ENCODE results near the gene EAPP. TPM values are rescaled to one million over a fixed set of nuclear protein-coding genes. Genes with fewer than 3 reads are reported as not detected.
A peak's percentile ranks its signal among the peaks of the same experiment; 100 is the strongest.
"Not testable (repeated sequence)": the region's sequence is repeated elsewhere in the genome, so short reads cannot be mapped to it uniquely, and the experiment has no call there.

EAPP gene
- polyA plus RNA-seq (ENCODE audit: insufficient read length in 12 of 12): 10 to 100 TPM in 11 of 12 donors, not detected in 1; 30.4 to 51.5 (median 33.9) TPM
- long read RNA-seq, donor 1, transcript EAPP-201 (6 exons, 1,321 nt): major isoform, 36 of 54 reads
- long read RNA-seq, donor 1, partial matches to known transcripts: 15 of 54 reads
- long read RNA-seq, donor 1, other reads (novel, unspliced or antisense): 0 of 54 reads
- long read RNA-seq, donor 2, transcript EAPP-201 (6 exons, 1,321 nt): major isoform, 24 of 25 reads
- long read RNA-seq, donor 2, partial matches to known transcripts: 0 of 25 reads
- long read RNA-seq, donor 2, other reads (novel, unspliced or antisense): 0 of 25 reads
- long read RNA-seq, donor 3, transcript EAPP-201 (6 exons, 1,321 nt): major isoform, 7 of 7 reads
- long read RNA-seq, donor 3, partial matches to known transcripts: 0 of 7 reads
- long read RNA-seq, donor 3, other reads (novel, unspliced or antisense): 0 of 7 reads
- long read RNA-seq, donor 4, transcript EAPP-201 (6 exons, 1,321 nt): major isoform, 8 of 9 reads
- long read RNA-seq, donor 4, partial matches to known transcripts: 0 of 9 reads
- long read RNA-seq, donor 4, other reads (novel, unspliced or antisense): 0 of 9 reads
- long read RNA-seq, donor 5, transcript EAPP-201 (6 exons, 1,321 nt): major isoform, 13 of 21 reads
- long read RNA-seq, donor 5, partial matches to known transcripts: 8 of 21 reads
- long read RNA-seq, donor 5, other reads (novel, unspliced or antisense): 0 of 21 reads
- long read RNA-seq, donor 6, transcript EAPP-201 (6 exons, 1,321 nt): major isoform, 5 of 6 reads
- long read RNA-seq, donor 6, partial matches to known transcripts: 0 of 6 reads
- long read RNA-seq, donor 6, other reads (novel, unspliced or antisense): 0 of 6 reads
- long read RNA-seq, donor 7, transcript EAPP-201 (6 exons, 1,321 nt): major isoform, 6 of 8 reads
- long read RNA-seq, donor 7, partial matches to known transcripts: 0 of 8 reads
- long read RNA-seq, donor 7, other reads (novel, unspliced or antisense): 0 of 8 reads
- long read RNA-seq, donor 8, transcript EAPP-201 (6 exons, 1,321 nt): major isoform, 12 of 17 reads
- long read RNA-seq, donor 8, partial matches to known transcripts: 5 of 17 reads
- long read RNA-seq, donor 8, other reads (novel, unspliced or antisense): 0 of 17 reads
- long read RNA-seq, donor 9, transcript EAPP-201 (6 exons, 1,321 nt): major isoform, 9 of 17 reads
- long read RNA-seq, donor 9, partial matches to known transcripts: 5 of 17 reads
- long read RNA-seq, donor 9, other reads (novel, unspliced or antisense): 0 of 17 reads
- long read RNA-seq, donor 10, transcript EAPP-201 (6 exons, 1,321 nt): major isoform, 10 of 17 reads
- long read RNA-seq, donor 10, partial matches to known transcripts: 6 of 17 reads
- long read RNA-seq, donor 10, other reads (novel, unspliced or antisense): 0 of 17 reads
- long read RNA-seq, donor 11, transcript EAPP-201 (6 exons, 1,321 nt): major isoform, 10 of 12 reads
- long read RNA-seq, donor 11, partial matches to known transcripts: 0 of 12 reads
- long read RNA-seq, donor 11, other reads (novel, unspliced or antisense): 0 of 12 reads

GRCh38 chr14:34539407-34540180 is at the start of gene EAPP:
Gene EAPP, minus strand, starts transcription at chr14:34539701. Its CDS starts 73 bp downstream, at chr14:34539628.
- peak; percentile 97 for DNase-seq

- DNase-seq: no peak
These were observed 44.0 kb upstream of the EAPP start for GRCh38 chr14:34583525-34583924.

- no peak for DNase-seq
These were observed 42.7 kb upstream of the EAPP start for GRCh38 chr14:34582117-34582680.

GRCh38 chr14:34580381-34580780 is 40.9 kb upstream of the EAPP start:
- no peak for DNase-seq

GRCh38 chr14:34571771-34572170 is 32.3 kb upstream of the EAPP start:
- DNase-seq: no peak

- DNase-seq: no peak
These were observed 30.2 kb upstream of the EAPP start for GRCh38 chr14:34569750-34570149.

- no peak for DNase-seq
These were observed 29.3 kb upstream of the EAPP start for GRCh38 chr14:34568803-34569202.

- no peak for DNase-seq
These were observed 23.3 kb upstream of the EAPP start for GRCh38 chr14:34562776-34563150.

GRCh38 chr14:34562037-34562775 is 22.7 kb upstream of the EAPP start:
- DNase-seq: not testable (repeated sequence)

- DNase-seq: not testable (repeated sequence)
These were observed 17.0 kb upstream of the EAPP start for GRCh38 chr14:34556498-34556829.

- DNase-seq: not testable (repeated sequence)
These were observed 16.3 kb upstream of the EAPP start for GRCh38 chr14:34555583-34556497.

GRCh38 chr14:34554540-34555250 is 15.2 kb upstream of the EAPP start:
- no peak for DNase-seq

- DNase-seq: not testable (repeated sequence)
These were observed 9.9 kb upstream of the EAPP start for GRCh38 chr14:34549276-34549966.

GRCh38 chr14:34548472-34548981 is 9.0 kb upstream of the EAPP start:
- DNase-seq: no peak

- not testable (repeated sequence) for DNase-seq
These were observed 7.6 kb upstream of the EAPP start for GRCh38 chr14:34547136-34547520.

GRCh38 chr14:34546272-34547135 is 7.0 kb upstream of the EAPP start:
- DNase-seq: not testable (repeated sequence)

Measured in muscle of arm (tissue), 14 donors.